ENCODE measurements around the gene NHSL2. TPM values are rescaled to one million over a fixed set of nuclear protein-coding genes. Genes with fewer than 3 reads are reported as not detected.

NHSL2 gene
- total and polyA plus RNA-seq, 7 experiments from 2014 or later = 0.18 to 17.0 (median 0.54) TPM

GRCh38 chrX:72069350-72070160, 158.9 kb downstream of the NHSL2 start:
- peak overlapping the region in 2 of 10 donors; percentile 5 to 63 for H3K4me3 Mint-ChIP-seq
- H3K27ac Mint-ChIP-seq = no peak overlapping the region
- ChIA-PET CTCF (no interaction called here), POLR2A (no interaction called here)
- H3K27me3 Mint-ChIP-seq = peaks cover 23 to 80% (median 45%) of the 10 kb centered on the region in 5 donors
- peak; percentile 38 for ATAC-seq
- H3K9me3 Mint-ChIP-seq = no peaks in the 10 kb centered on the region
- Histone ChIP-seq H3K27ac (ENCODE audit: low read depth, low read length) (no peak overlapping the region), H3K9me3 (ENCODE audit: control insufficient read depth in 2 of 3, low read length in 3 of 3) (no peaks in the 10 kb centered on the region), H3K4me3 (ENCODE audit: low read length) (no peak overlapping the region), H3K36me3 (ENCODE audit: control insufficient read depth in 2 of 3, insufficient read depth in 3 of 3, low read length in 3 of 3) (no peaks in the 10 kb centered on the region), H3K4me1 (ENCODE audit: control insufficient read depth in 2 of 2, insufficient read depth in 2 of 2, low read length in 2 of 2) (no peaks in the 10 kb centered on the region), H3K27me3 (ENCODE audit: control insufficient read depth in 2 of 2, insufficient read depth in 2 of 2, low read length in 2 of 2) (no peaks in the 10 kb centered on the region)
- H3K4me1 Mint-ChIP-seq = peaks cover 0 to 10% (median 0%) of the 10 kb centered on the region in 7 donors
- H3K36me3 Mint-ChIP-seq = no peaks in the 10 kb centered on the region
- DNase-seq = no peak
- intact Hi-C loops (cut with micrococcal nuclease) = loop anchor here in 1 of 2 donors (10.0 kb wide), 1 partner anchor 55 kb away; no protein-coding TSS in a partner anchor

- H3K4me1 ChIP-seq (ENCODE audit: control insufficient read depth in 2 of 2, insufficient read depth in 2 of 2, low read length in 2 of 2) = no peaks in the 10 kb centered on the region
- peaks cover 0 to 13% (median 0%) of the 10 kb centered on the region in 7 donors for H3K4me1 Mint-ChIP-seq
- H3K27ac ChIP-seq (ENCODE audit: low read depth, low read length) = no peak overlapping the region
- H3K27me3 Mint-ChIP-seq = peaks cover 17 to 77% (median 34%) of the 10 kb centered on the region in 5 donors
- no peak overlapping the region for H3K27ac Mint-ChIP-seq
- H3K36me3 Mint-ChIP-seq = no peaks in the 10 kb centered on the region
- DNase-seq = no peak
- no peaks in the 10 kb centered on the region for H3K9me3 Mint-ChIP-seq
- no peak overlapping the region for H3K4me3 ChIP-seq (ENCODE audit: low read length)
- H3K9me3 ChIP-seq (ENCODE audit: control insufficient read depth in 2 of 3, low read length in 3 of 3) = no peaks in the 10 kb centered on the region
- H3K4me3 Mint-ChIP-seq = no peak overlapping the region
- intact Hi-C loops (cut with micrococcal nuclease) = loop anchor here in 1 of 2 donors (10.0 kb wide), 1 partner anchor 54 kb away; no protein-coding TSS in a partner anchor
- H3K36me3 ChIP-seq (ENCODE audit: control insufficient read depth in 2 of 3, insufficient read depth in 3 of 3, low read length in 3 of 3) = no peaks in the 10 kb centered on the region
- ATAC-seq = no peak
- H3K27me3 ChIP-seq (ENCODE audit: control insufficient read depth in 2 of 2, insufficient read depth in 2 of 2, low read length in 2 of 2) = no peaks in the 10 kb centered on the region
- ChIA-PET POLR2A (no interaction called here), CTCF (no interaction called here)
Measured at GRCh38 chrX:72071213-72071612, 160.6 kb downstream of the NHSL2 start.

- CTCF ChIA-PET = no interaction called here
Measured at GRCh38 chrX:72073633-72074032, 163.0 kb downstream of the NHSL2 start.

GRCh38 chrX:72078411-72078810, 167.8 kb downstream of the NHSL2 start:
- no peak overlapping the region for H3K27ac Mint-ChIP-seq
- H3K4me3 ChIP-seq (ENCODE audit: low read length) = no peak overlapping the region
- ATAC-seq = no peak
- H3K9me3 Mint-ChIP-seq = no peaks in the 10 kb centered on the region
- POLR2A ChIA-PET = no interaction called here
- H3K36me3 ChIP-seq (ENCODE audit: control insufficient read depth in 2 of 3, insufficient read depth in 3 of 3, low read length in 3 of 3) = no peaks in the 10 kb centered on the region
- H3K4me3 Mint-ChIP-seq = peak overlapping the region in 1 of 10 donors; percentile 27
- peaks cover 0 to 20% (median 10%) of the 10 kb centered on the region in 7 donors for H3K4me1 Mint-ChIP-seq
- no peak for DNase-seq
- H3K27ac ChIP-seq (ENCODE audit: low read depth, low read length) = no peak overlapping the region
- H3K36me3 Mint-ChIP-seq = no peaks in the 10 kb centered on the region
- H3K9me3 ChIP-seq (ENCODE audit: control insufficient read depth in 2 of 3, low read length in 3 of 3) = no peaks in the 10 kb centered on the region
- H3K27me3 Mint-ChIP-seq = peaks cover 0 to 47% (median 0%) of the 10 kb centered on the region in 5 donors
- CTCF ChIA-PET = no interaction called here
- peaks cover 0 to 11% of the 10 kb centered on the region in 2 donors for H3K4me1 ChIP-seq (ENCODE audit: control insufficient read depth in 2 of 2, insufficient read depth in 2 of 2, low read length in 2 of 2)
- H3K27me3 ChIP-seq (ENCODE audit: control insufficient read depth in 2 of 2, insufficient read depth in 2 of 2, low read length in 2 of 2) = no peaks in the 10 kb centered on the region
- intact Hi-C loops (cut with micrococcal nuclease) = loop anchor here in 1 of 2 donors (10.0 kb wide), 1 partner anchor 46 kb away; no protein-coding TSS in a partner anchor

More at GRCh38 chrX:72073633-72074032, 163.0 kb downstream of the NHSL2 start:
- ATAC-seq (no peak), DNase-seq (no peak)
- H3K36me3 ChIP-seq (ENCODE audit: control insufficient read depth in 2 of 3, insufficient read depth in 3 of 3, low read length in 3 of 3) = no peaks in the 10 kb centered on the region
- Mint-ChIP-seq H3K4me3 (no peak overlapping the region), H3K27ac (peak overlapping the region in 1 of 9 donors; percentile 58), H3K27me3 (peaks cover 6 to 69% (median 20%) of the 10 kb centered on the region in 5 donors), H3K36me3 (no peaks in the 10 kb centered on the region), H3K9me3 (no peaks in the 10 kb centered on the region), H3K4me1 (peaks cover 0 to 27% (median 7%) of the 10 kb centered on the region in 7 donors)
- H3K4me3 ChIP-seq (ENCODE audit: low read length) = no peak overlapping the region
- H3K4me1 ChIP-seq (ENCODE audit: control insufficient read depth in 2 of 2, insufficient read depth in 2 of 2, low read length in 2 of 2) = peaks cover 0 to 11% of the 10 kb centered on the region in 2 donors
- H3K27ac ChIP-seq (ENCODE audit: low read depth, low read length) = no peak overlapping the region
- intact Hi-C loops (cut with micrococcal nuclease) = loop anchor here in 1 of 2 donors (10.0 kb wide), 1 partner anchor 51 kb away; no protein-coding TSS in a partner anchor
- no peaks in the 10 kb centered on the region for H3K27me3 ChIP-seq (ENCODE audit: control insufficient read depth in 2 of 2, insufficient read depth in 2 of 2, low read length in 2 of 2)
- POLR2A ChIA-PET = no interaction called here
- no peaks in the 10 kb centered on the region for H3K9me3 ChIP-seq (ENCODE audit: control insufficient read depth in 2 of 3, low read length in 3 of 3)

GRCh38 chrX:72079607-72080006, 169.0 kb downstream of the NHSL2 start:
- no peak overlapping the region for H3K27ac ChIP-seq (ENCODE audit: low read depth, low read length)
- Mint-ChIP-seq H3K27me3 (peaks cover 0 to 41% (median 0%) of the 10 kb centered on the region in 5 donors), H3K4me3 (no peak overlapping the region), H3K9me3 (peaks cover 0 to under 1% (median 0%) of the 10 kb centered on the region in 11 donors), H3K36me3 (no peaks in the 10 kb centered on the region), H3K4me1 (peaks cover 0 to 20% (median 10%) of the 10 kb centered on the region in 7 donors), H3K27ac (no peak overlapping the region)
- POLR2A ChIA-PET = no interaction called here
- intact Hi-C loops (cut with micrococcal nuclease) = loop anchor here in 1 of 2 donors (10.0 kb wide), 1 partner anchor 45 kb away; no protein-coding TSS in a partner anchor
- DNase-seq (no peak), ATAC-seq (peak; percentile 34)
- H3K9me3 ChIP-seq (ENCODE audit: control insufficient read depth in 2 of 3, low read length in 3 of 3) = no peaks in the 10 kb centered on the region
- no peak overlapping the region for H3K4me3 ChIP-seq (ENCODE audit: low read length)
- CTCF ChIA-PET = no interaction called here
- peaks cover 0 to 11% of the 10 kb centered on the region in 2 donors for H3K4me1 ChIP-seq (ENCODE audit: control insufficient read depth in 2 of 2, insufficient read depth in 2 of 2, low read length in 2 of 2)
- H3K27me3 ChIP-seq (ENCODE audit: control insufficient read depth in 2 of 2, insufficient read depth in 2 of 2, low read length in 2 of 2) = no peaks in the 10 kb centered on the region
- H3K36me3 ChIP-seq (ENCODE audit: control insufficient read depth in 2 of 3, insufficient read depth in 3 of 3, low read length in 3 of 3) = no peaks in the 10 kb centered on the region

- ATAC-seq = peak; percentile 54
- peaks cover 0 to 11% of the 10 kb centered on the region in 2 donors for H3K4me1 ChIP-seq (ENCODE audit: control insufficient read depth in 2 of 2, insufficient read depth in 2 of 2, low read length in 2 of 2)
Measured at GRCh38 chrX:72080150-72080549, 169.5 kb downstream of the NHSL2 start.

More at GRCh38 chrX:72080150-72080549, 169.5 kb downstream of the NHSL2 start:
- no peak for DNase-seq
- intact Hi-C loops (cut with micrococcal nuclease) = no loop called here
- ChIA-PET CTCF (no interaction called here), POLR2A (no interaction called here)
- H3K4me3 ChIP-seq (ENCODE audit: low read length) = no peak overlapping the region
- no peaks in the 10 kb centered on the region for H3K36me3 ChIP-seq (ENCODE audit: control insufficient read depth in 2 of 3, insufficient read depth in 3 of 3, low read length in 3 of 3)
- Mint-ChIP-seq H3K4me1 (peaks cover 0 to 20% (median 10%) of the 10 kb centered on the region in 7 donors), H3K36me3 (no peaks in the 10 kb centered on the region), H3K27ac (peak overlapping the region in 1 of 9 donors; percentile 66), H3K27me3 (peaks cover 0 to 41% (median 0%) of the 10 kb centered on the region in 5 donors), H3K9me3 (peaks cover 0 to 2% (median 0%) of the 10 kb centered on the region in 11 donors), H3K4me3 (no peak overlapping the region)
- no peaks in the 10 kb centered on the region for H3K9me3 ChIP-seq (ENCODE audit: control insufficient read depth in 2 of 3, low read length in 3 of 3)
- H3K27ac ChIP-seq (ENCODE audit: low read depth, low read length) = no peak overlapping the region
- H3K27me3 ChIP-seq (ENCODE audit: control insufficient read depth in 2 of 2, insufficient read depth in 2 of 2, low read length in 2 of 2) = no peaks in the 10 kb centered on the region
